ENCODE measurements around the gene PPM1N.

Gene PPM1N

GRCh38 chr19:45475537-45476291 is 22.5 kb upstream of the PPM1N start:
- Mint-ChIP-seq H3K27me3 (no peaks in the 10 kb centered on the region), H3K4me3 (no peak overlapping the region), H3K36me3 (peaks cover 7% of the 10 kb centered on the region), H3K4me1 (ENCODE audit: low read depth) (peaks cover 49% of the 10 kb centered on the region), H3K9me3 (ENCODE audit: low read depth) (no peaks in the 10 kb centered on the region), H3K27ac (no peak overlapping the region)

- Mint-ChIP-seq H3K27me3 (no peaks in the 10 kb centered on the region), H3K4me3 (peak overlapping the region; percentile 32), H3K4me1 (ENCODE audit: low read depth) (peaks cover 44% of the 10 kb centered on the region), H3K9me3 (ENCODE audit: low read depth) (no peaks in the 10 kb centered on the region), H3K36me3 (peaks cover 7% of the 10 kb centered on the region), H3K27ac (no peak overlapping the region)
Observed at GRCh38 chr19:45476304-45476703, 21.9 kb upstream of the PPM1N start.

GRCh38 chr19:45477186-45477585 is 21.1 kb upstream of the PPM1N start:
- Mint-ChIP-seq H3K4me3 (peak overlapping the region; percentile 63), H3K4me1 (ENCODE audit: low read depth) (peaks cover 36% of the 10 kb centered on the region), H3K9me3 (ENCODE audit: low read depth) (no peaks in the 10 kb centered on the region)

GRCh38 chr19:45477713-45478453 is 20.4 kb upstream of the PPM1N start:
- Mint-ChIP-seq H3K9me3 (ENCODE audit: low read depth) (no peaks in the 10 kb centered on the region), H3K4me1 (ENCODE audit: low read depth) (peaks cover 33% of the 10 kb centered on the region), H3K36me3 (peaks cover under 1% of the 10 kb centered on the region), H3K27me3 (no peaks in the 10 kb centered on the region), H3K27ac (peak overlapping the region; percentile 94), H3K4me3 (peak overlapping the region; percentile 77)

More at GRCh38 chr19:45477186-45477585, 21.1 kb upstream of the PPM1N start:
- H3K27ac Mint-ChIP-seq = no peak overlapping the region
- no peaks in the 10 kb centered on the region for H3K27me3 Mint-ChIP-seq
- H3K36me3 Mint-ChIP-seq = peaks cover 3% of the 10 kb centered on the region

DNA sequence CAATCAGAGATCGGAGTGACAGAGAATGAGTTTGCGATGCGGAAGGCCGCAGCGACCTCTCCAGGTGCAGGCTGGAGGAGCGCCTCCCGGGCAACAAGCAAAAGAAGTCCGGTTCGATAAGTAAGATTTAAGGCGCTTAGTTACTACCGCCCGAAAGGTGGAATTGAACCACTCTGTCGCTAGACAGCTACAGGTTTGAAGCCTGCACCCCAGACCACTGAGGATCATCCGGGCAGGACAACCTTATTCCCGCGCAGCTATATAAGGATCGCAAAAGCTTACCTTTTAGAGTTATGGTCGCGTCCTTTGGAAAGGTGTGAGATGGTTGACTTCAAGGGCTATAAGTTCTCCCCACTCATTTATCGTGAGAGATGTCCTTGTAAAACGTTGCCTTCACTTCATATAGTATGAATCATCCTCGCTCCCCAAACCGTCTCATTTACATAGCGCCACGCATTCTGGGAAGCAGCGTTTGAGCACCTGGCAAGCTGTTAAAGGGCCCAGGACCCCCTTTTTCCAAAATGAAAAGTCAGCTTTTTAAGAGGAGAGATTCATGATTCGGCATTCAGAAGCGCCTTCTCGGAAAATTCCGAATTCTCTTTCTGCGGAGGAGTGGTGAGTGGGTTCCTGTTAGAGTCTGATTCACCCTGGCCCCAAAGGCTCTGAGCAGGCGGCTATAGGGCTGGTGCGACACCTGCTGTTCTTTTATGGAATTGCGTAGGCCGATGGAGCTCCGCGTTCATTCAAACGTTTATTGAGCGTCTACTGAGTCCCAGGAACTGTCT is 19.6 kb upstream of the PPM1N start:
- H3K36me3 Mint-ChIP-seq = no peaks in the 10 kb centered on the region

GRCh38 chr19:45483033-45483432 is 15.2 kb upstream of the PPM1N start:
- Mint-ChIP-seq H3K36me3 (no peaks in the 10 kb centered on the region), H3K27ac (no peak overlapping the region), H3K4me1 (ENCODE audit: low read depth) (peaks cover 18% of the 10 kb centered on the region), H3K9me3 (ENCODE audit: low read depth) (no peaks in the 10 kb centered on the region), H3K27me3 (no peaks in the 10 kb centered on the region), H3K4me3 (no peak overlapping the region)

More for the DNA sequence above, 19.6 kb upstream of the PPM1N start:
- Mint-ChIP-seq H3K4me3 (peak overlapping the region; percentile 77), H3K9me3 (ENCODE audit: low read depth) (no peaks in the 10 kb centered on the region), H3K27ac (peak overlapping the region; percentile 94), H3K4me1 (ENCODE audit: low read depth) (peaks cover 33% of the 10 kb centered on the region), H3K27me3 (no peaks in the 10 kb centered on the region)

DNA sequence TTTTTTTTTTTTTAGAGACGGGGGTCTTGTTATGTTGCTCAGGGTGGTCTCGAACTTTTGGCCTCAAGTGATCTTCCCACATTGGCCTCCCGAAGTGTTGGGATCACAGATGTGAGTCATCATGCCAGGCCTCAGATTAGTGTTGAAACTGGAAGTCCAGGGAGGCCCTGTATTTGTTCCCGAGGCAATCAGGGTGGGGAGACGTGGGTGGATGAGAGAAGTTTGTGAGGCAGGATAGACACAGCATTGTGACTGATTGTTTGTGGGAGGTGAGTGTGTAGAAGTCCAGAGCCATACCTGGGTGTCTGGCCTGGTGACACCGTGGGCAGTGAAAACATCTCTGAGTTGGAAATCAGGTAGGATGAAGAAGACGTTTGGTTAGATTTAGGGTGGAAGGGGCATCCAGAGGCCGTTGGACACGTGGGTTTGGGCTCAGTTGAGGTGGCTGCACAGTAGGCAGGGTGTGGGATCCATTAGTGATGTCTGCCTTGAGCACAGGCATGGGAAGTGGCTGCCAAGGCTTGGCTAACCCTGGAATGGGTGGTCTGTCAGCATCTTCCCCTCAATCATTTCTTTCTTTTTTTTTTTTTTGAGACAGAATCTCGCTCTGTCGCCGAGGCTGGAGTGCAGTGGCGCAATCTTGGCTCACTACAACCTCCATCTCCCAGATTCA is 13.8 kb upstream of the PPM1N start:
- Mint-ChIP-seq H3K27ac (no peak overlapping the region), H3K36me3 (no peaks in the 10 kb centered on the region), H3K27me3 (no peaks in the 10 kb centered on the region), H3K4me1 (ENCODE audit: low read depth) (peaks cover 8% of the 10 kb centered on the region), H3K9me3 (ENCODE audit: low read depth) (no peaks in the 10 kb centered on the region), H3K4me3 (no peak overlapping the region)

DNA sequence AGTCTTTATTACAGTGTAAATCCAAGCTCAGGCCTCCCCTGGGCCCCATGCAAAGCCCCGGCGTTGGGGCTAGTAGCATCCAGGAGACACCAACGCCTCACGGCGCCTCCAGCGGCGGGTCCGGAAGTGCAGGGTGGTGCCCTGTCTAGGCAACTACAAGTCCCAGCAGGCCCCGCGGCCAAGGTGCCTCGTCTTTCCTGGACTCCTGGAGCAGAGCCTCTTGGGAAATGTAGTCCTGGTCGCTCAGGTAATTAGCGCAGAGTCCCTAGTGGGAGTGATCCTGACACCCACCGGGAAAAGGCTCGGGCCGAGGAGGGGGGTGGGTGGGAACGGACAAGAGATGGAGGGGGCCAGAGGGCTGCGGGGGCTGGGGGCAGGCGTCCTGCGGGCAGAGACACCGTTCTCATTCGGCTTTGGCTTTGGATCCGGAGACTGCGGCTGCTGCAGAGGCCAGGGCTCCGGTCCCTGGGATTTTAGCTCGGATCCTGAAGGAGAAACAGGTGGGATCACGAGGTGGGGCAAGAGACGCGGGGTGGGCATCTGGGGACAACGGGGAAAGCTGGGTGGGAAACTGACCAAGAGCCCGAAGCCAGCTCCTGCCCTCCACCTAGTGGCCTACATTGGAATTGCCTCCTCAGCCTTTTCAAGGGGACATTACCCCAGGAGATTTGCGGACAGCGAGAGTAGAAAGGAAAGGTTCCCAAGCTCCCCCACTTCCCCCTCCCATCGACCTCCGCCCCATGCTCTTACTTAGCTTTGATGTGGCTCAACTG is 12.8 kb upstream of the PPM1N start:
- Mint-ChIP-seq H3K9me3 (ENCODE audit: low read depth) (no peaks in the 10 kb centered on the region), H3K27me3 (no peaks in the 10 kb centered on the region), H3K4me3 (peak overlapping the region; percentile 89), H3K4me1 (ENCODE audit: low read depth) (peaks cover 5% of the 10 kb centered on the region), H3K36me3 (no peaks in the 10 kb centered on the region), H3K27ac (peak overlapping the region; percentile 66)

DNA sequence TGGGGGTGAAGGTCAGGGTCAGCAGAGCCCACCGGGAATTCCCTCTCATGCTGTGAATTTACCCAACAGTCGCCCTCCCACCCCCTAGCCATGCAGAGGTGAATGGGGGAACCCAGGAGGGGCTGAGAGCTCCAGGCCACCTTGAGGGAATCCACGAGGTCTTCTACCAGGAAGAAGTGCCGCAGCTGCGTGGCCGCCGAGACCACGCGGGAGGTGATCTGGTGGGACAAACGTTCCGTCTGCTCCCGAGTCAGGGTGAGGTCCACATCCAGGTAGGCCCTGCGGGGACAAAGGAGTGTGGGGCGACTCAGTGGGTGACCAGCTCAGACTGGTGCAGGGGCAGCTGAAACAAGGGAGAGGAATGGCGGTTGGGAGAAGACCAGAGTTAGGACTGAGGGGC is 9.5 kb upstream of the PPM1N start:
- H3K4me1 Mint-ChIP-seq (ENCODE audit: low read depth) = peaks cover 11% of the 10 kb centered on the region
- no peaks in the 10 kb centered on the region for H3K9me3 Mint-ChIP-seq (ENCODE audit: low read depth)
- H3K36me3 Mint-ChIP-seq = no peaks in the 10 kb centered on the region
- H3K4me3 Mint-ChIP-seq = no peak overlapping the region
- H3K27me3 Mint-ChIP-seq = peaks cover 6% of the 10 kb centered on the region
- H3K27ac Mint-ChIP-seq = no peak overlapping the region

DNA sequence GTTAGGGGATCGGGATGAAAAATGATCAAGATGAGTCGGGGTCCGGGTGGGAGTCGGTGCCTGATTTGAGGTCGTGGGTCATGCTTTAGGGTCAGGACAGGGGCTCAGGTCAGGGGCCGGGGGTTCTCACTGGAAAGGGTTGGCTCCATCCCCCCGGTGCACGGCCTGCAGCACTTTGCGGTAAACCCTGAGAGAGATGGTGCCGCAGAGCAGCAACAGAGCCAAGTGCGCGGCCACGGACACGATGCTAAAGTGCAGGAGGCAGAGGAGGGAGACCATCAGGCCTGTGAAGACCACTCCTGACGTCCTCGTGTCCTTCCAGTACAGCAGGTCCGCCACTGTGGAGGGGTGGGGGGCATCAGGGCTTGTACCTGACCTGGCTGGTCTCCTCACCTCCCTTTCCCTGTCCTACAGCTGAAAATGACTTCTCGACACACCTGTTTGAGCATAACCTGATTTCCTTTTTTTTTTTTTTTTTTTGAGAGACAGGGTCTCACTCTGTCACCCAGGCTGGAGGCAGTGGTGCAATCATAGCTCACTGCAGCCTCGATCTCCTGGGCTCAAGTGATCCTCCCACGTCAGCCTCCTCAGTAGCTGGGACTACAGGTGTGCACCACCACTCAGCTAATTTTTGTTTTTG is 8.9 kb upstream of the PPM1N start:
- Mint-ChIP-seq H3K4me1 (ENCODE audit: low read depth) (peaks cover 12% of the 10 kb centered on the region), H3K27me3 (peaks cover 6% of the 10 kb centered on the region), H3K9me3 (ENCODE audit: low read depth) (no peaks in the 10 kb centered on the region), H3K4me3 (no peak overlapping the region), H3K36me3 (no peaks in the 10 kb centered on the region), H3K27ac (no peak overlapping the region)

- Mint-ChIP-seq H3K4me3 (no peak overlapping the region), H3K4me1 (ENCODE audit: low read depth) (peaks cover 20% of the 10 kb centered on the region), H3K9me3 (ENCODE audit: low read depth) (no peaks in the 10 kb centered on the region), H3K27ac (no peak overlapping the region), H3K27me3 (peaks cover 8% of the 10 kb centered on the region), H3K36me3 (no peaks in the 10 kb centered on the region)
Observed at GRCh38 chr19:45492137-45492626, 6.1 kb upstream of the PPM1N start.

GRCh38 chr19:45492627-45493470 is 5.4 kb upstream of the PPM1N start:
- H3K27me3 Mint-ChIP-seq = peaks cover 8% of the 10 kb centered on the region
- no peaks in the 10 kb centered on the region for H3K9me3 Mint-ChIP-seq (ENCODE audit: low read depth)
- no peak overlapping the region for H3K27ac Mint-ChIP-seq
- H3K36me3 Mint-ChIP-seq = no peaks in the 10 kb centered on the region
- H3K4me3 Mint-ChIP-seq = peak overlapping the region; percentile 65
- H3K4me1 Mint-ChIP-seq (ENCODE audit: low read depth) = peaks cover 26% of the 10 kb centered on the region

Data from activated naive CD8-positive, alpha-beta T cell (primary cell).